Astrocyte (in vitro differentiated cells and primary cell): ENCODE data around the gene NR0B1.

ENCODE experiments used
- CTCF ChIP-seq: IDR thresholded peaks from 2 replicates; pipeline ENCODE4 v1.5.1; 2011; ENCODE audit warnings: low read depth, mild to moderate bottlenecking, inconsistent platforms, low read length, moderate library complexity; ENCODE audit not compliant: insufficient read depth
- EZH2 ChIP-seq: IDR thresholded peaks from 2 replicates; pipeline ENCODE4 v1.6.1; 2012; ENCODE audit warnings: mild to moderate bottlenecking, low read length, inconsistent platforms; ENCODE audit not compliant: insufficient read depth

GRCh38 chrX:30261012-30261411 lies 48.2 kb downstream of the NR0B1 start:
- TF ChIP-seq CTCF (no peak), EZH2 (no peak)
